ENCODE measurements around the gene STAC3. TPM values are rescaled to one million over a fixed set of nuclear protein-coding genes. Genes with fewer than 3 reads are reported as not detected.

STAC3 gene
- total and polyA plus RNA-seq, 2 of the 8 experiments (the other 6 are each of a cell fraction or from before 2014, with no cell fraction given): 0.70 to 1.3 TPM

DNA sequence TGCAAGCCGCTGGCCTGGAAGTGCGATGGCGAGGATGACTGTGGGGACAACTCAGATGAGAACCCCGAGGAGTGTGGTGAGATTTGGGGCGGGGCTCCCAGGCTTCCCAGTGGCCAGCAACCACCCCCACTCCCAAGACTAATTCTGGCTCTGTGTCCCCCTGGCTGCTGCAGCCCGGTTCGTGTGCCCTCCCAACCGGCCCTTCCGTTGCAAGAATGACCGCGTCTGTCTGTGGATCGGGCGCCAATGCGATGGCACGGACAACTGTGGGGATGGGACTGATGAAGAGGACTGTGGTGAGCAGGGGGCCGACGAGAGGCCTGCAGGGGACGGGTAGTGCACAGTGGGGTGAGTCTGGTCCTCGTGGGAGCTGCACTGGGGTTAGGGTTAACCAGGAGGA, 46.5 kb downstream of the STAC3 start:
- H3K27me3 ChIP-seq (replicated peaks in 1 of 4; ENCODE audit: control insufficient read depth in 3 of 4, extremely low read depth in 1 of 4, insufficient read depth in 3 of 4, low read length in 3 of 4): no peaks in the 10 kb centered on the region
- H2BK12ac ChIP-seq (ENCODE audit: low read depth, low read length): no peak overlapping the region
- ChIA-PET POLR2A (ENCODE audit: partially characterized antibody) (interaction anchor here (3.5 kb wide), 1 partner anchor 10 kb away, joined by 7 read pairs; no protein-coding TSS in a partner anchor), CTCF (ENCODE audit: partially characterized antibody) (no interaction called here)
- no peak overlapping the region; the same call in 1 of the 2 replicates for H2BK5ac ChIP-seq (ENCODE audit: low read depth, low read length)
- no peak overlapping the region for H3K4me3 ChIP-seq (ENCODE audit: extremely low read depth in 1 of 4, insufficient read depth in 2 of 4, low read depth in 3 of 4, low read length in 4 of 4)
- no peak overlapping the region for H3K23ac ChIP-seq (ENCODE audit: insufficient read length)
- no peak overlapping the region for H4K91ac ChIP-seq (replicated peaks; ENCODE audit: insufficient read length, low read length)
- no peaks in the 10 kb centered on the region; the same call in 1 of the 2 replicates for H3K79me1 ChIP-seq (ENCODE audit: low read depth, low read length)
- FAIRE-seq (no peak), DNase-seq (ENCODE audit: low read depth in 1 of 2, low spot score in 2 of 2) (no peak)
- H3K36me3 ChIP-seq (ENCODE audit: control insufficient read depth in 2 of 4, insufficient read depth in 4 of 4, low read length in 3 of 4): peaks cover 32 to 86% (median 71%) of the 10 kb centered on the region in 4 experiments
- H4K20me1 ChIP-seq (replicated peaks in 1 of 2; ENCODE audit: control insufficient read depth in 1 of 2, insufficient read depth in 2 of 2, low read length in 2 of 2): peaks cover 10 to 22% of the 10 kb centered on the region in 2 experiments
- no peak overlapping the region for H3K4ac ChIP-seq (replicated peaks; ENCODE audit: insufficient read length, low read depth, low read length)
- H2BK15ac ChIP-seq (ENCODE audit: low read length): no peak overlapping the region
- H2AK5ac ChIP-seq (ENCODE audit: low read depth, low read length): no peak overlapping the region
- peak overlapping the region; percentile 68; the same call in 1 of the 2 replicates for H4K8ac ChIP-seq (ENCODE audit: extremely low read depth, insufficient read depth, low read length)
- no peaks in the 10 kb centered on the region for H3K23me2 ChIP-seq (ENCODE audit: low read depth, low read length)
- no peak overlapping the region for H3K9ac ChIP-seq (replicated peaks in 1 of 4; ENCODE audit: extremely low read depth in 1 of 4, low read depth in 3 of 4, low read length in 3 of 4)
- H3K14ac ChIP-seq (ENCODE audit: insufficient read length): no peak overlapping the region
- no peaks in the 10 kb centered on the region for H3K79me2 ChIP-seq (ENCODE audit: control insufficient read depth in 1 of 2, insufficient read depth in 2 of 2, low read length in 2 of 2)
- no peak overlapping the region for H3K56ac ChIP-seq (replicated peaks; ENCODE audit: insufficient read length, low read depth, low read length)
- H3K18ac ChIP-seq (ENCODE audit: extremely low read depth, low read length): no peak overlapping the region
- no peak overlapping the region for H4K5ac ChIP-seq (ENCODE audit: insufficient read length, low read depth, low read length)
- H3K27ac ChIP-seq (ENCODE audit: low read depth, low read length): no peak overlapping the region
- H3K4me1 ChIP-seq (replicated peaks in 1 of 4; ENCODE audit: control insufficient read depth in 3 of 4, insufficient read depth in 4 of 4, low read length in 3 of 4): no peaks in the 10 kb centered on the region
- H2BK120ac ChIP-seq (replicated peaks; ENCODE audit: low read depth, low read length): no peak overlapping the region
- no peak overlapping the region for H2BK20ac ChIP-seq (ENCODE audit: low read length)
- no peak overlapping the region for H2AFZ ChIP-seq (ENCODE audit: low read length)
- H3K9me3 ChIP-seq (ENCODE audit: insufficient read depth in 2 of 2, low read depth in 1 of 2, low read length in 1 of 2): no peaks in the 10 kb centered on the region
- no peak overlapping the region for H3K4me2 ChIP-seq (ENCODE audit: insufficient read depth in 1 of 2, low read depth in 2 of 2, low read length in 2 of 2)
- WGBS, 2 experiments (ENCODE audit: extremely low coverage in 1 of 2, insufficient coverage in 1 of 2, insufficient read length in 1 of 2, insufficient replicate concordance in 2 of 2, low coverage in 1 of 2, low lambda C conversion rate in 2 of 2, missing lambda C conversion rate in 1 of 2): 91% methylated on average over 19 of the region's 19 CpGs; no CpG with 5 or more reads in 1 of the 2 experiments
- TF ChIP-seq PHF8 (conservative IDR thresholded peaks at IDR 0.05; ENCODE audit: low read depth, low read length) (no peak), YY1 (IDR thresholded peaks at IDR 0.05; ENCODE audit: low read depth, low read length) (no peak), TBP (IDR thresholded peaks at IDR 0.05; ENCODE audit: low read depth, low read length) (no peak), SP2 (IDR thresholded peaks at IDR 0.05; ENCODE audit: low read length) (no peak), RAD21 (IDR thresholded peaks at IDR 0.05 in 1 of 2, conservative IDR thresholded peaks at IDR 0.05 in 1 of 2; ENCODE audit: low read depth in 2 of 2, low read length in 2 of 2) (no peak), SIN3A (conservative IDR thresholded peaks at IDR 0.05 in 1 of 2, IDR thresholded peaks at IDR 0.05 in 1 of 2; ENCODE audit: low read depth in 1 of 2, low read length in 2 of 2) (no peak), GTF2F1 (IDR thresholded peaks at IDR 0.05; ENCODE audit: borderline replicate concordance, low read depth, low read length) (no peak), CBX5 (IDR thresholded peaks at IDR 0.05; ENCODE audit: low read depth, low read length) (no peak), KDM1A (IDR thresholded peaks at IDR 0.05; ENCODE audit: borderline replicate concordance, low read length) (no peak), ZNF274 (IDR thresholded peaks at IDR 0.05; ENCODE audit: borderline replicate concordance, extremely low read depth, low read length) (no peak)
- TF ChIP-seq, protein P1, sequence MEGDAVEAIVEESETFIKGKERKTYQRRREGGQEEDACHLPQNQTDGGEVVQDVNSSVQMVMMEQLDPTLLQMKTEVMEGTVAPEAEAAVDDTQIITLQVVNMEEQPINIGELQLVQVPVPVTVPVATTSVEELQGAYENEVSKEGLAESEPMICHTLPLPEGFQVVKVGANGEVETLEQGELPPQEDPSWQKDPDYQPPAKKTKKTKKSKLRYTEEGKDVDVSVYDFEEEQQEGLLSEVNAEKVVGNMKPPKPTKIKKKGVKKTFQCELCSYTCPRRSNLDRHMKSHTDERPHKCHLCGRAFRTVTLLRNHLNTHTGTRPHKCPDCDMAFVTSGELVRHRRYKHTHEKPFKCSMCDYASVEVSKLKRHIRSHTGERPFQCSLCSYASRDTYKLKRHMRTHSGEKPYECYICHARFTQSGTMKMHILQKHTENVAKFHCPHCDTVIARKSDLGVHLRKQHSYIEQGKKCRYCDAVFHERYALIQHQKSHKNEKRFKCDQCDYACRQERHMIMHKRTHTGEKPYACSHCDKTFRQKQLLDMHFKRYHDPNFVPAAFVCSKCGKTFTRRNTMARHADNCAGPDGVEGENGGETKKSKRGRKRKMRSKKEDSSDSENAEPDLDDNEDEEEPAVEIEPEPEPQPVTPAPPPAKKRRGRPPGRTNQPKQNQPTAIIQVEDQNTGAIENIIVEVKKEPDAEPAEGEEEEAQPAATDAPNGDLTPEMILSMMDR (IDR thresholded peaks at IDR 0.05; ENCODE audit: control extremely low read depth in 1 of 3, insufficient read depth in 1 of 3, low read depth in 1 of 3, low read length in 3 of 3): no peak
